ENCODE data around the gene TIMP3.

GRCh38 chr22:32880061-32880460 lies 78.6 kb downstream of the TIMP3 start:
- TF ChIP-seq CTCF (IDR thresholded peaks at IDR 0.05; ENCODE audit: poor library complexity) (no peak), EZH2 (IDR thresholded peaks at IDR 0.05; ENCODE audit: borderline replicate concordance) (no peak)
